GM21390 (cell line): Measurements from ENCODE around the gene MYL11.
"Not testable (repeated sequence)": the region's sequence is repeated elsewhere in the genome, so short reads cannot be mapped to it uniquely, and the experiment has no call there.

Experiments used
- ATAC-seq: cut with Tn5 transposase; IDR thresholded peaks from one replicate; pipeline ENCODE4 v1.9.1; 2021; ENCODE audit not compliant: unreplicated experiment

The MYL11 gene

GRCh38 chr16:30395155-30395991, 20.8 kb downstream of the MYL11 start, which contains the start of gene ZNF48:
TSS of gene ZNF48 (plus strand) at chr16:30395420. CDS start at chr16:30395795, 375 bp downstream.
- ATAC-seq: peak; percentile 71

GRCh38 chr16:30395992-30396585, 21.5 kb downstream of the MYL11 start:
- ATAC-seq: no peak

DNA sequence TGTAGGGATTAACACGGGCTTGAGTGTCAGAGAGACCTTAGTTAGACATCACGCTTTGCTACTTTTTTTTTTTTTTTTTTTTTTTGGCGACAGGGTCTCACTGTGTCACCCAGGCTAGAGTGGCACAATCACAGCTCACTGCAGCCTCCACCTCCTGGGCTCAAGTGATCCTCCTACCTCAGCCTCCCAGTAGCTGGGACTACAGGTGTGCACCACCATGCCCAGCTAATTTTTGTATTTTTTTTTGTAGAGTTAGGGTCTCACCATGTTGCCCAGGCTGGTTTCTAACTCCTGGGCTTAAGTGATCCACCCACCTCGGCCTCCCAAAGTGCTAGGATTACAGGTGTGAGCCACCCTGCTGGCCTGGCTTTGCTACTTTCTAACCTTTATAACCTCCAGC, 22.0 kb downstream of the MYL11 start:
- not testable (repeated sequence) for ATAC-seq

GRCh38 chr16:30397056-30397455, 22.5 kb downstream of the MYL11 start:
- no peak for ATAC-seq

GRCh38 chr16:30397776-30398660, 23.4 kb downstream of the MYL11 start:
- ATAC-seq: no peak

- no peak for ATAC-seq
Observed at GRCh38 chr16:30398661-30399434, 24.2 kb downstream of the MYL11 start.

- no peak for ATAC-seq
Observed at GRCh38 chr16:30399435-30400186, 25.0 kb downstream of the MYL11 start.

DNA sequence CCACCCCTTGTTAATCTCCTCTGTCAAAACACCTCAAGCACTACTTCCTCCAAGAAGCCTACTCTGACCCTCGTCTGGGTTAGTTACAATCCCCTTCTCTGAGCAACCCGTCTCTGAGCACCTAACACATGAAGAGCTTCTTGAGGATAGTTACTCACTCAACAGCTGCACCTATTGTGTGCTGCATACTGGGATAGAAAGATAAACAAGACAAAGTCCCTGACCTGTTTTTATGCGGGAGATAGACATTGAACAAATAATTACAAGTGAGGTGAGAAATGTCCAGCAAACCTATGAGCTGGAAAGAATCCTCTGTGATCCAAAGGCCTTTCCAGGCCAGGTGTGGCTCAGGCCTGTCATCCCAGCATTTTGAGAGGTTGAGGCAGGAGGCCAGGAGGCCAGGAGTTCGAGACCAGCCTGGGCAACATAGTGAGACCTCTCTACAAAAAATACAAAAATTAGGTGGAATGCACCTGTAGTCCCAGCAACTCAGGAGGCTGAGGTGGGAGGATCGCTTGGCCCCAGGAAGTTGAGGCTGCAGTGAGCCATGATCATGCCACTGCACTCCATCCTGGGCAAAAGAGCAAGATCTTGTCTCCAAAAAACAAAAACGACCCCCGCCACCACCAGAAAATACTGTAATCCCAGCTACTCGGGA, 27.3 kb downstream of the MYL11 start:
- ATAC-seq: no peak

- no peak for ATAC-seq
Observed at GRCh38 chr16:30406795-30407101, 32.1 kb downstream of the MYL11 start.

GRCh38 chr16:30407102-30407803, 32.7 kb downstream of the MYL11 start, which contains the start of gene ZNF771:
TSS of gene ZNF771 (plus strand) at chr16:30407606. CDS start at chr16:30408054, 448 bp downstream.
- ATAC-seq: peak; percentile 80

GRCh38 chr16:30407804-30408534, 33.4 kb downstream of the MYL11 start:
- ATAC-seq: no peak

GRCh38 chr16:30409125-30410060, 34.8 kb downstream of the MYL11 start:
- ATAC-seq: no peak

DNA sequence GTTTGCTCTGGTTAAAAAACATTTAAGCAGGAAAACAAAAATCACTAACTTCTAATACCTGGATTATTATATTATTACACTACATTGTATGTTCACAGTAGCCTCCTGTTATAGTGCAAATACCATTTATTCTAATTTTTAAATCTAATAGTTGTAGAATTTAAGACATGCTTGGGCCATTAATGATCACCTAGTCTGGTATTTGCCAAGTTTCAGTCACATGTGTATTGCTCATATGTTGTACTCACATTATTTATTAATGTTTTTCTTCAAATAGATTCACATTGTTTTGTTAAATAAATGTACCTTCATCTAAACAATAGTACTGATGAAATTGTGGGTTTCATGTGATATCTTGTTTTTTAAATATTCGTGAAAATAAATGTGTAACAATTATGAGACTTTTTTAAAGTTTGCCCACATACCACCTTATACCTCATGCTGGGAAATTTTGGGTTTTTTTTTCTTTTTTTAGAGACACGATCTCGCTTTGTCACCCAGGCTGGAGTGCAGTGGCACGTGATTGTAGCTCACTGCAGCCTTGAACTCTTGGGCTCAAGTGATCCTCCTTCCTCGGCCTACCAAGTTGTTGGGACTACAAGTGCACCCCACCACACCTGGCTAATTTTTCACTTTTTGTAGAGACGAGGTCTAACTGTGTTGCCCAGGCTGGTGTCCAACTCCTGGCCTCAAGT, 38.7 kb downstream of the MYL11 start:
- ATAC-seq: no peak

GRCh38 chr16:30414159-30414558, 39.6 kb downstream of the MYL11 start:
- no peak for ATAC-seq

GRCh38 chr16:30416047-30416603, 41.5 kb downstream of the MYL11 start:
- no peak for ATAC-seq
